ENCODE data around the gene ATG9B. TPM values are rescaled to one million over a fixed set of nuclear protein-coding genes. Genes with fewer than 3 reads are reported as not detected.

Gene ATG9B, protein sequence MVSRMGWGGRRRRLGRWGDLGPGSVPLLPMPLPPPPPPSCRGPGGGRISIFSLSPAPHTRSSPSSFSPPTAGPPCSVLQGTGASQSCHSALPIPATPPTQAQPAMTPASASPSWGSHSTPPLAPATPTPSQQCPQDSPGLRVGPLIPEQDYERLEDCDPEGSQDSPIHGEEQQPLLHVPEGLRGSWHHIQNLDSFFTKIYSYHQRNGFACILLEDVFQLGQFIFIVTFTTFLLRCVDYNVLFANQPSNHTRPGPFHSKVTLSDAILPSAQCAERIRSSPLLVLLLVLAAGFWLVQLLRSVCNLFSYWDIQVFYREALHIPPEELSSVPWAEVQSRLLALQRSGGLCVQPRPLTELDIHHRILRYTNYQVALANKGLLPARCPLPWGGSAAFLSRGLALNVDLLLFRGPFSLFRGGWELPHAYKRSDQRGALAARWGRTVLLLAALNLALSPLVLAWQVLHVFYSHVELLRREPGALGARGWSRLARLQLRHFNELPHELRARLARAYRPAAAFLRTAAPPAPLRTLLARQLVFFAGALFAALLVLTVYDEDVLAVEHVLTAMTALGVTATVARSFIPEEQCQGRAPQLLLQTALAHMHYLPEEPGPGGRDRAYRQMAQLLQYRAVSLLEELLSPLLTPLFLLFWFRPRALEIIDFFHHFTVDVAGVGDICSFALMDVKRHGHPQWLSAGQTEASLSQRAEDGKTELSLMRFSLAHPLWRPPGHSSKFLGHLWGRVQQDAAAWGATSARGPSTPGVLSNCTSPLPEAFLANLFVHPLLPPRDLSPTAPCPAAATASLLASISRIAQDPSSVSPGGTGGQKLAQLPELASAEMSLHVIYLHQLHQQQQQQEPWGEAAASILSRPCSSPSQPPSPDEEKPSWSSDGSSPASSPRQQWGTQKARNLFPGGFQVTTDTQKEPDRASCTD
- total RNA-seq (2022; extraction: Qiagen RNA extraction; ENCODE audit: low read depth) = 0.64 to 0.97 TPM (median 0.86 TPM) in 5 replicates

DNA sequence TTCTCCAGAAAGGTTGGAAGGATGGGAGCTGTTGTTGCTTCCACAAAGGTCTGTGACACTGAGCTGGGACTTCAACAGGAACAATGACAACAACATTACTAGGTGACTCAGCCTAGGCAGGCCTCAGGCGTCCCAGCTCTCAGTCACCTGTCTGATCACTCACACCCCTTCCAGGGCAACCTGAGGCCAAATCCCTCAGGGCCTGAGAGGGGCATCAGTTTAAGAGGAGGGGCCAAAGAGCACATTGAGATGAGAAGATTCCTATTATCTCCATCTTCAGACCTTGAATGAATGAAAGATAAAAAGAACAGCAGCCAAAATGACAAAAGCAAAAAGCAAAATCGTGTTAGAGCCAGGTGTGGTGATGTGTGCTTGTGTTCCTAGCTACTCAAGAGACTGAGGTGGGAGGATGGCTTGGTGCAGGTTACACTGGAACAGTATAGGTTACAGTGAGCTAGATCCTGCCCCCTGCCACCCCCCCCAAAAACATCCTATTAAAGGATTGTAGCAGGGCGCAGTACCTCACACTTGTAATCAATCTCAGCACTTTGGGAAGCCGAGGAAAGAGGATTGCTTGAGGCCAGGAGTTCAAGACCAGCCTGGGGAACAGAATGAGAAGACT, at the start of gene ATG9B:
ATG9B (minus strand) TSS at position 60 of the 622 bp plus-strand sequence. CDS start 71 bp downstream, outside the sequence.

DNA sequence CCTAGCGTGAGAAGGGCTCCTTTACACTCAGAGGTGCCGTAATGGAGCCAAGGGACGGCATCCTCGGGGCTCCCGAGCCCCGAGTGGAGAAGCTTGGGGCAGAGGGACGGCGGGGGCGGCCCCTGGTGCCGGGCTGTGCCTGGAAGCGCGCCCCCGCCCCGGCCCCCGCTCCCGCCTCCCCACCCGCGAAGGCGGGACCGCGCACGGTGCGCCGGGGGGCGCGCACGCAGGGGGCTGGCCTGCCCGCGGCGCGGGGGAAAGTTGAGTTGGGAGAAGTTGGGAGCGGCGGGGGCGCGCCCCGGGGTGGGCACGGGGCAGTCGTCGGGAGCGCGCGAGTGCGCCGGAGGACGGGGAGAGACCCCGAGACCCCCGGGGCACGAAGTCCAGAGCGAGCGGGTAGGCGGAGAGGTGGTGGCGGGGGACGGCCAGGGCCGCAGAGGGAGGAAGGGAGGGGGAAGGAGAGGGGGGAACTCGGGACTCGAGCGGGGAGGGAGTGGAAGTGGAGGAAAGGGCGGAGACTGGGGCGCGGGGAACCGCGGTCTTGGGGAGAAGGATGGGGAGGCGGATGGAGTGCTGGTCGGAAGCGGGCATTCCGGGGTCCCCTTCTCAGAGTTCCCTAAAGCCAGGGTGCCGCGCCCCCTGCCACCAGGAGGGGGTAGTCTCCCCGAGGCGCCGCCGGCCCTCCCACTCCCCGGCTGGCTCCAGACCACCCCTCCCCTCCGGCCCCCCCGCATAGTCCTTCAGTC, 35.2 kb upstream of the ATG9B start, which contains the start of gene SLC4A2:
SLC4A2 (plus strand) TSS at position 223 of the 746 bp plus-strand sequence. CDS start 2,399 bp downstream, outside the sequence.

DNA sequence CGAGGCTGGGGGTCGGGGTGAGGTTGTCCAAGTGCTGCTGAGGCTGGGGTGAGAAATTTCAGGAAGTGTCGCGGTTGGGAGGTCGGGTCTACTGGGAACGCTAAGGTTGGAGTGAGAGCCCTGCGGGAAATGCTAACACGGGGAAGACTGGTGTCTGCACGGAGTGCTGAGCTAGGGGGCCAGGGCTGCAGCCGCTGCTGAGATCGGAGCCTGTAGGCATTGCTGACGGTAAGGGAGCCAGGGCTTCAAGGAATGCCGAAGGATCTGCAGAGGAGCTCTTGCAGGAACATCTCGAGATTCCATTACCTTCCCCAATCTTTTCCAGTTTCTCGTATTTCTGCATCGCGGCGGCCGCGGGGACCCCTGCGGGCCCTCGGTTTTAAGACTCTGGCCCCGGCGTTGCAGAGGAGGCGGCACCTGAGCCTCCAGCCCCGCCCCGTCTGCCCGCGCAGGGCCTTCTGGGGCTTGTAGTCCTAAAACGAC, 33.3 kb upstream of the ATG9B start, which contains the start of gene CDK5:
CDK5 (minus strand) TSS at position 392 of the 483 bp plus-strand sequence; CDS start at position 343, 49 bp downstream.

DNA sequence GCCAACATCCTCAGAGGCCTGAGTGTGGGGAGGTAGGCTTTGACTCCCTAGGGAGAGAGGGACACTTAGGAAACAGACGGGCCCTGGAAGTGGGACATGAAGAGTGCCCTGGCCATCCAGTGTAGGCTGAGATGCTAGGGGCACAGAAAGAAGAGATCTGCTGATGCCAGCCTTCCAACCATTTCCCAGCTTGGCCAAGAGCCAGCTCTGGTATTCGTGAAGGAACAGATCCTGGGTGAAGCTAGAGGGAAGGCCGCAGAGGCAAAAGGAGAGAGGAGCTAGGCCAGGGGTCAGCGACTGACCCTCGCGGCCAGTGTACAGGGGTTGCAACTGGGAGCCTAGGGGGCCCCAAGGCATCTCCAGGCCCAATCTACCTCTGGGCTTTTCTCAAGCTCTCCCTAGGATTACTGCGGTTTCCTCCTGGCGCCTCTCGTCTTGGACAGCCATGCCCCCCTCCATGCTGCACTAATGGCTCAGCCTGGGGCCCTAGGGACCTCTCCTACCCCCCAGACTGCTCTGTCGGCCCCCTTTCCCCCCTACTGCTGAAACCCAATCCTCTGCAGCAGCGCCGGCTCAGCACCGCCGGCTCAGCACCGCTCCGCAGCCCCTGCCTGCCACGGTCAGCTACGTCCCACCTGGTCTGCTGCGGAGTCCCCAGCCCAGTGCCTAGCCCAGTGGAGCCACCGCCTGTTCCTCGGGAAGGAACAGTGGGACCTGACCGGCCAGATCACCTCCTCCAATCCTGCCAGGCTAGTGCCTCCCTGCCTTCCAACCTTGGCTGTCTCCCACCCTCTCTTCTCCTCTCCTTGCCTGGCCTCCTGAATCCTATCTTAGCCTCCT, 23.9 kb upstream of the ATG9B start, which contains the start of gene ASIC3:
ASIC3 (plus strand) TSS at position 556 of the 840 bp plus-strand sequence. CDS start 355 bp downstream, outside the sequence.

DNA sequence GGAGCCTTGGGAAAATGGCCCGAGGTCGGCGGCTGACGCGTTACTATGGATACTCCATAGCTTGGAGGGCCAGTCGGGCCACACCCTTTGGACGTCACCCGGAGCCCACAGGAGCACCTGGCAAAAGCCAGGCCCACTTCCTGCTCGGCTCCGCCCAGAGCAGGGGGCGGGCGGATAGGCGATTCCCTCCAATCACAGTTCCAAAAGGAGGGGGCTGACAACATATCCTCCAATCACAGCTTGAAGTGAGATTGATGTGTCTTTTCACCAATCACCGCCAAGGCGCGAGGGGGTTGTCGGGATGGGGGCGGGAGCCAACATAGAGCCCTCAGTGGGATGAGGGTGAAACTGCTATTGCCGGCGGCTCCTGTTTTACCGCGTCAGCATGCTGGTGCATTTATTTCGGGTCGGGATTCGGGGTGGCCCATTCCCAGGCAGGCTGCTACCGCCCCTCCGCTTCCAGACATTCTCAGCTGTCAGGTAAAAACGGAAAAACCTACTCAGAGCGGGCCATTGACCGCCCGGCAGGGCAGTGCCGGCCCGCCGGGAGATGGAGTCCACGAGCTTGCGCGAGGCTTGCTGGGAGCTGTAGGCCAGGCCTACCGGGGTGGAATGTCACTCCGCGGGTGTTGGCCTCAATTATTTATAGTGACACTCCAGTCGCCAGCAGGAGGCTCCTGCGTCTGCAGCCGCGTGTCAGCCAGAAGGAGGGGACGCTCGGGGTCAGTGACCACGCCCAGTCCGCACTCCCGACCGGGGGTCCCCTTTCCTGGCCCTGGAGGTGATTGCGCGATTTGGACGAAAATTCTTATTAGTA, 4.0 kb upstream of the ATG9B start, which contains the start of gene ABCB8:
ABCB8 (plus strand) TSS at position 320 of the 817 bp plus-strand sequence; CDS start at position 386, 66 bp downstream.

DNA sequence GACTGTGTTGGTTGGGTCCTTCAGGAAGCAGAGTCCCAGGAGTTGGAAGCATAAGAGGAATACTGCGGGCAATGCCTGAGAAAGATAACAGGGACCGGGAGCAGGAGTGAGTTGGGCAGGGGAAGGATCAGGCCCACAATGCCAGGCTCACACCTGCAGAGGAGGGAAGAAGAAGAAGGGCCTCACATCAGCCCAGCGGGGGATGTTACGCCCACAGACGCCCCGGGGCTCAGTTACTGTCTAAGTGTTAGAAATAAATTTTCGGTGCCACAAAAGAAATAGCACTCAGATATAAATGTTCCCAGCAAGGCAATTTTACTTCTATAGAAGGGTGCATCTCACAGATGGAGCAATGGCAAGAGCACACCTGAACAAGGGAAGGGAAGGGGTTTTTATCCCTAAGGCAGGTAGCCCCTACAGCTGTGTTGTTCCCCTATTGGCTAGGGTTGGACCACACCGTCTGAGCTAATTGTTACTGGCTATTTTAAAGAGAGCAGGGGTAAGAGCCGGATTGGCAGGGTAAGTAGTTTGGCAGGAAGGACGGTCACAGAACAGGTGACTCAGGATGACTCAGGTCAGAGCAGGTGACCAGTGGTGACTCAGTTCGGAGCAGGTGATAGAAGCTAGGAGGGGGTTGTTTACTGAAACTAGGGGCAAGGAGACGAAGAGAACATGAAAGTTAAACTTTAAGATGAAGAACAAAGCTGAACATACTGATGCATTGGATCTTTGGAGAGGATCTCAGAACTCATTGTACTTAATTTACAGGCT, 33.7 kb downstream of the ATG9B start, which contains the start of gene NOS3:
NOS3 (plus strand) TSS at position 602 of the 771 bp plus-strand sequence. CDS start 2,787 bp downstream, outside the sequence.

DNA sequence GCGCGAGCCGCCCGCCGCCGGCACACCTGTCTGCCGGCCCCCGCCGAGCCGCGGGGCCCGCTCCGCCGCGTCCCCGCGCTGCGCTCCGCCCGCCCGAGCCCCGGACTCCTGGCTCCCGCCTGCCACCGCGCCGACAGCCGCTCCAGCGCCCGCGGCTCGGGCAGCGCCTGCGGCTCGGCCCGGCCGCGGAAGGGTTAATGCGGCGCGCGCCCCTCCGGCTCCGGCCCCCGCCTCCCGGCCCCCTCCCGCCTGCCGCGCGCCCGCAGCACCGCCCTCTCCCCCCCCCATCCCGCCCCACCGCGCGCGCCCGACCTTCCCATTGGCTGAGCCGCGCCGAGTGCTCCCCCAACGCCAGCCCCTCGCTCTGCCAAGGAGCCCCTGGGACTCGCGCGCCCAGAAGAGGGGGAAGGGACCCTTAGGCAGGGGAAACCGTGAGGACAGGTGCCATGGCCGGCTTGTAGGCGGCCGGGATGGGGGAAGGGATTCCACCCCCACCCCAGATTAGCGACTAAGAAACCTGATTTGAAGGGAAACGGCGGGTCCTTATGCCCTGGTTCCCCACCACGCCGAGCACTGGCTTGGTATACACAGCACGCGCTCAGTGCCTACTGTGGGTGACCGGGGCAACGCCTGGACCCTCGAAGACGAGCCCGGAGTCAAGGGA, 46.0 kb downstream of the ATG9B start, which contains the start of gene KCNH2:
KCNH2 (minus strand) TSS at position 196 of the 664 bp plus-strand sequence. CDS start 408 bp downstream, outside the sequence.

Other genes starting within 250 kb of the ATG9B start
- gene TMEM176B, start 224.1 kb downstream of the ATG9B start, total RNA-seq (2022; extraction: Qiagen RNA extraction; ENCODE audit: low read depth) = 0.05 to 0.28 TPM in 2 of 5 replicates, not detected in the others
- 0.03 to 0.15 TPM in 2 of 5 replicates, not detected in the others for gene TMEM176A, start 223.7 kb downstream of the ATG9B start, total RNA-seq (2022; extraction: Qiagen RNA extraction; ENCODE audit: low read depth)
- gene AOC1, start 172.0 kb downstream of the ATG9B start, total RNA-seq (2022; extraction: Qiagen RNA extraction; ENCODE audit: low read depth) = not detected in 5 replicates
- 0.40 to 0.52 TPM (median 0.47 TPM) in 5 replicates for gene KCNH2, start 46.2 kb downstream of the ATG9B start, total RNA-seq (2022; extraction: Qiagen RNA extraction; ENCODE audit: low read depth)
- 0.18 to 0.47 TPM (median 0.34 TPM) in 5 replicates for gene NOS3, start 33.5 kb downstream of the ATG9B start, total RNA-seq (2022; extraction: Qiagen RNA extraction; ENCODE audit: low read depth)
- gene ABCB8, start 4.0 kb upstream of the ATG9B start, total RNA-seq (2022; extraction: Qiagen RNA extraction; ENCODE audit: low read depth) = 38.3 to 53.5 TPM (median 45.1 TPM) in 5 replicates
- 7.6 to 12.8 TPM (median 10.2 TPM) in 5 replicates for gene ASIC3, start 24.0 kb upstream of the ATG9B start, total RNA-seq (2022; extraction: Qiagen RNA extraction; ENCODE audit: low read depth)
- gene CDK5, start 33.4 kb upstream of the ATG9B start, total RNA-seq (2022; extraction: Qiagen RNA extraction; ENCODE audit: low read depth) = 32.3 to 35.2 TPM (median 33.4 TPM) in 5 replicates
- gene SLC4A2, start 35.1 kb upstream of the ATG9B start, total RNA-seq (2022; extraction: Qiagen RNA extraction; ENCODE audit: low read depth) = 195 to 312 TPM (median 291 TPM) in 5 replicates
- gene FASTK, start 56.3 kb upstream of the ATG9B start, total RNA-seq (2022; extraction: Qiagen RNA extraction; ENCODE audit: low read depth) = 58.0 to 84.2 TPM (median 76.7 TPM) in 5 replicates
- 35.5 to 58.8 TPM (median 56.8 TPM) in 5 replicates for gene TMUB1, start 59.0 kb upstream of the ATG9B start, total RNA-seq (2022; extraction: Qiagen RNA extraction; ENCODE audit: low read depth)
- gene AGAP3, start 62.0 kb upstream of the ATG9B start, total RNA-seq (2022; extraction: Qiagen RNA extraction; ENCODE audit: low read depth) = 54.6 to 71.6 TPM (median 67.0 TPM) in 5 replicates
- gene GBX1, start 143.2 kb upstream of the ATG9B start, total RNA-seq (2022; extraction: Qiagen RNA extraction; ENCODE audit: low read depth) = not detected in 5 replicates
- gene ASB10, start 162.8 kb upstream of the ATG9B start, total RNA-seq (2022; extraction: Qiagen RNA extraction; ENCODE audit: low read depth) = not detected in 5 replicates
- gene H2BK1, start 186.0 kb upstream of the ATG9B start, total RNA-seq (2022; extraction: Qiagen RNA extraction; ENCODE audit: low read depth) = not detected in 5 replicates
- 69.2 to 73.0 TPM (median 70.1 TPM) in 5 replicates for gene ABCF2, start 202.7 kb upstream of the ATG9B start, total RNA-seq (2022; extraction: Qiagen RNA extraction; ENCODE audit: low read depth)
- 39.4 to 53.0 TPM (median 48.5 TPM) in 5 replicates for gene CHPF2, start 208.0 kb upstream of the ATG9B start, total RNA-seq (2022; extraction: Qiagen RNA extraction; ENCODE audit: low read depth)
- gene SMARCD3, start 224.2 kb upstream of the ATG9B start, total RNA-seq (2022; extraction: Qiagen RNA extraction; ENCODE audit: low read depth) = 8.9 to 12.0 TPM (median 11.2 TPM) in 5 replicates

Data from A549 treated with CpdA at 1 μM for 4 hours (cell line).